Chondrocyte (in vitro differentiated cells): ENCODE measurements around the gene SH3BP2. TPM values are rescaled to one million over a fixed set of nuclear protein-coding genes. Genes with fewer than 3 reads are reported as not detected.

Experiments
- DNase-seq: peaks from one replicate; pipeline ENCODE4 v3.0.0; 2021; ENCODE audit warnings: mixed read lengths, low spot score
- H3K27ac Mint-ChIP-seq: one replicate; pipeline ENCODE4 v1.8.0; 2021; ENCODE audit warnings: mild to moderate bottlenecking, moderate library complexity, mixed read lengths; ENCODE audit not compliant: unreplicated experiment
- H3K27me3 Mint-ChIP-seq: 2 replicates; pipeline ENCODE4 v1.8.0; 2021; ENCODE audit warnings: low read depth, mixed read lengths
- H3K36me3 Mint-ChIP-seq: 2 replicates; pipeline ENCODE4 v1.8.0; 2021; ENCODE audit warnings: low read depth, mixed read lengths
- H3K4me1 Mint-ChIP-seq: 2 replicates; pipeline ENCODE4 v1.8.0; 2021; ENCODE audit warnings: low read depth, mild to moderate bottlenecking, mixed read lengths
- H3K4me3 Mint-ChIP-seq: one replicate; pipeline ENCODE4 v1.8.0; 2021; ENCODE audit warnings: mild to moderate bottlenecking, moderate library complexity, mixed read lengths; ENCODE audit not compliant: unreplicated experiment
- H3K9me3 Mint-ChIP-seq: 2 replicates; pipeline ENCODE4 v1.8.0; 2021; ENCODE audit warnings: low read depth, mixed read lengths
- total RNA-seq: library from RNA; stranded (reverse); gene quantifications from 3 replicates; pipeline ENCODE4 v1.2.1, GENCODE V29; 2021
- TF ChIP-seq, protein P1 (sequence below): fragments of 200-600 bp; sonication (generic); IDR thresholded peaks from 2 replicates; pipeline ENCODE4 v1.5.0; 2021; ENCODE audit warnings: antibody characterized with exemption, mild to moderate bottlenecking, moderate library complexity

The SH3BP2 gene
- total RNA-seq, 1 donor from 2014 or later: 59.8 TPM

GRCh38 chr4:2865196-2865780 is 72.4 kb downstream of the SH3BP2 start:
- Mint-ChIP-seq H3K4me3 (no peak overlapping the region), H3K27me3 (no peaks in the 10 kb centered on the region)

GRCh38 chr4:2866160-2866861 is 73.4 kb downstream of the SH3BP2 start:
- TF ChIP-seq, protein P1, sequence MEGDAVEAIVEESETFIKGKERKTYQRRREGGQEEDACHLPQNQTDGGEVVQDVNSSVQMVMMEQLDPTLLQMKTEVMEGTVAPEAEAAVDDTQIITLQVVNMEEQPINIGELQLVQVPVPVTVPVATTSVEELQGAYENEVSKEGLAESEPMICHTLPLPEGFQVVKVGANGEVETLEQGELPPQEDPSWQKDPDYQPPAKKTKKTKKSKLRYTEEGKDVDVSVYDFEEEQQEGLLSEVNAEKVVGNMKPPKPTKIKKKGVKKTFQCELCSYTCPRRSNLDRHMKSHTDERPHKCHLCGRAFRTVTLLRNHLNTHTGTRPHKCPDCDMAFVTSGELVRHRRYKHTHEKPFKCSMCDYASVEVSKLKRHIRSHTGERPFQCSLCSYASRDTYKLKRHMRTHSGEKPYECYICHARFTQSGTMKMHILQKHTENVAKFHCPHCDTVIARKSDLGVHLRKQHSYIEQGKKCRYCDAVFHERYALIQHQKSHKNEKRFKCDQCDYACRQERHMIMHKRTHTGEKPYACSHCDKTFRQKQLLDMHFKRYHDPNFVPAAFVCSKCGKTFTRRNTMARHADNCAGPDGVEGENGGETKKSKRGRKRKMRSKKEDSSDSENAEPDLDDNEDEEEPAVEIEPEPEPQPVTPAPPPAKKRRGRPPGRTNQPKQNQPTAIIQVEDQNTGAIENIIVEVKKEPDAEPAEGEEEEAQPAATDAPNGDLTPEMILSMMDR: no peak
- Mint-ChIP-seq H3K4me1 (peaks cover 77% of the 10 kb centered on the region), H3K9me3 (no peaks in the 10 kb centered on the region), H3K4me3 (no peak overlapping the region), H3K36me3 (no peaks in the 10 kb centered on the region), H3K27me3 (no peaks in the 10 kb centered on the region), H3K27ac (peak overlapping the region; percentile 33)
- DNase-seq: no peak

More at GRCh38 chr4:2865196-2865780, 72.4 kb downstream of the SH3BP2 start:
- TF ChIP-seq, protein P1: no peak
- Mint-ChIP-seq H3K27ac (peak overlapping the region; percentile 62), H3K36me3 (no peaks in the 10 kb centered on the region), H3K9me3 (no peaks in the 10 kb centered on the region), H3K4me1 (peaks cover 81% of the 10 kb centered on the region)
- DNase-seq: no peak

- H3K4me3 Mint-ChIP-seq: no peak overlapping the region
- H3K27me3 Mint-ChIP-seq: no peaks in the 10 kb centered on the region
- H3K4me1 Mint-ChIP-seq: peaks cover 77% of the 10 kb centered on the region
- no peaks in the 10 kb centered on the region for H3K36me3 Mint-ChIP-seq
- H3K9me3 Mint-ChIP-seq: no peaks in the 10 kb centered on the region
- TF ChIP-seq, protein P1: no peak
- no peak for DNase-seq
- H3K27ac Mint-ChIP-seq: no peak overlapping the region
Measured at GRCh38 chr4:2866891-2867290, 74.0 kb downstream of the SH3BP2 start.

- no peak for DNase-seq
- Mint-ChIP-seq H3K27ac (peak overlapping the region; percentile 28), H3K36me3 (no peaks in the 10 kb centered on the region), H3K27me3 (no peaks in the 10 kb centered on the region), H3K4me1 (peaks cover 68% of the 10 kb centered on the region), H3K9me3 (no peaks in the 10 kb centered on the region), H3K4me3 (no peak overlapping the region)
- TF ChIP-seq, protein P1: no peak
Measured at GRCh38 chr4:2867758-2868491, 75.0 kb downstream of the SH3BP2 start.

DNA sequence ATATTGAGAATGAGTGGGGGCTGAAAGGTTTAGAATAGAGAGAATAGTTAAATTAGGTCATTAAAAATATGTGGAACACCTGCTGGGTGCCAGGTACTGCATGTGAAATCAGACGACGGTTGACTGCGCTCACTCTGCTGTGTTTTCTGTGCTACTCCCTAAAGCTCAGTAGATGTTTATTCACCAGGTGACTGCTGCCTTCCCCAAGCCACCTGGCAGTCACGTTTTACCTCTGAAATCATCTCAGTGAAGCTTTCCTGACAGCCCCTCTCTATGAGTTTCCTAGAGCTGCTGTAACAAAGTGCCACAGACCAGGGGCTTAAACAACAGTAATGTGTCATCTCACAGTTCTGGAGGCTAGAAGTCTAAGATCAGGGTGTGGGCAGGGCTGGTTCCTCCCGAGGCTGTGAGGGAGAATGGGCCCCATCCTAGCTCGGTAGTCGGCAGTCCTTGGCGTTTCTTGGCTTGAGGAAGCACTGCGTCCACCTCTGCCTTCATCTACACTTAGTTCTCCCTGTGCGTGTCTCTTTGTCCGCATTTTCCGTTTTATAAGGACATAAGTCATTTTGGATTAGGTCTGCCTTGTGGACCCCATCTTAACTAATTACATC is 76.1 kb downstream of the SH3BP2 start:
- Mint-ChIP-seq H3K4me3 (no peak overlapping the region), H3K4me1 (peaks cover 75% of the 10 kb centered on the region), H3K9me3 (no peaks in the 10 kb centered on the region), H3K36me3 (no peaks in the 10 kb centered on the region), H3K27me3 (no peaks in the 10 kb centered on the region), H3K27ac (peak overlapping the region; percentile 76)
- TF ChIP-seq, protein P1: no peak
- DNase-seq: no peak
